OCI-LY1 (cell line): ENCODE measurements around the gene BLID.

Experiments
- H2AFZ ChIP-seq: fragments of 200-600 bp; sonication (generic), shearing (Covaris generic); 2 replicates; pipeline ENCODE4 v1.6.0; 2014; ENCODE audit warnings: antibody characterized with exemption, mild to moderate bottlenecking, low read length
- H3F3A ChIP-seq: fragments of 200-600 bp; sonication (generic), shearing (Covaris generic); 2 replicates; pipeline ENCODE4 v1.6.0; 2014; ENCODE audit warnings: mild to moderate bottlenecking, antibody characterized with exemption, low read length, moderate library complexity; ENCODE audit not compliant: insufficient read depth
- H3K27ac ChIP-seq: fragments of 200-600 bp; sonication (generic); 2 replicates; pipeline ENCODE4 v1.5.1; 2014; ENCODE audit warnings: low read length, mixed run types, mild to moderate bottlenecking, low read depth; ENCODE audit not compliant: poor library complexity, severe bottlenecking
- H3K27me3 ChIP-seq: fragments of 200-600 bp; sonication (generic); 2 replicates; pipeline ENCODE4 v1.6.0; 2014; ENCODE audit warnings: antibody characterized with exemption, mild to moderate bottlenecking, low read length, moderate library complexity; ENCODE audit not compliant: insufficient read depth
- H3K36me3 ChIP-seq: fragments of 200-600 bp; sonication (generic); 2 replicates; pipeline ENCODE4 v1.6.1; 2014; ENCODE audit warnings: mild to moderate bottlenecking, antibody characterized with exemption, low read length, moderate library complexity, mixed read lengths; ENCODE audit not compliant: insufficient read depth
- H3K4me1 ChIP-seq: fragments of 200-600 bp; sonication (generic); 2 replicates; pipeline ENCODE4 v1.5.1; 2014; ENCODE audit warnings: mild to moderate bottlenecking, low read length, moderate library complexity; ENCODE audit not compliant: insufficient read depth, severe bottlenecking
- H3K4me2 ChIP-seq: fragments of 200-600 bp; sonication (generic), shearing (Covaris generic); 2 replicates; pipeline ENCODE4 v1.6.1; 2014; ENCODE audit warnings: low read length
- H3K4me3 ChIP-seq: fragments of 200-600 bp; sonication (generic); 2 replicates; pipeline ENCODE4 v1.5.1; 2014; ENCODE audit warnings: low read length, low read depth, mild to moderate bottlenecking, mixed read lengths; ENCODE audit not compliant: poor library complexity, severe bottlenecking
- H3K79me2 ChIP-seq: fragments of 200-600 bp; shearing (Covaris generic); 2 replicates; pipeline ENCODE4 v1.6.1; 2016; ENCODE audit warnings: mixed run types, low read length, mixed read lengths; ENCODE audit not compliant: insufficient read depth
- H3K9ac ChIP-seq: fragments of 200-600 bp; sonication (generic), shearing (Covaris generic); 2 replicates; pipeline ENCODE4 v1.6.1; 2014; ENCODE audit warnings: mild to moderate bottlenecking, low read length, mixed read lengths
- H3K9me2 ChIP-seq: fragments of 200-600 bp; sonication (generic), shearing (Covaris generic); 2 replicates; pipeline ENCODE4 v1.6.1; 2014; ENCODE audit warnings: low read depth, mild to moderate bottlenecking, low read length, mixed read lengths
- H3K9me3 ChIP-seq: fragments of 200-600 bp; shearing (Covaris generic); 2 replicates; pipeline ENCODE4 v1.6.1; 2014; ENCODE audit warnings: low read length, mixed read lengths
- H4K20me1 ChIP-seq: fragments of 200-600 bp; sonication (generic), shearing (Covaris generic); 2 replicates; pipeline ENCODE4 v1.6.0; 2016; ENCODE audit warnings: mild to moderate bottlenecking, low read length; ENCODE audit not compliant: insufficient read depth
- CTCF ChIP-seq: fragments of 200-600 bp; sonication (generic), shearing (Covaris generic); IDR thresholded peaks from 2 replicates; pipeline ENCODE4 v1.5.1; 2017; ENCODE audit warnings: mild to moderate bottlenecking, antibody characterized with exemption, low read length, moderate library complexity, mixed read lengths
- EZH2 ChIP-seq: fragments of 200-600 bp; sonication (generic), shearing (Covaris generic); IDR thresholded peaks from 2 replicates; pipeline ENCODE4 v1.8.0; 2017; ENCODE audit warnings: borderline replicate concordance, mixed run types, mild to moderate bottlenecking, antibody characterized with exemption, low read length, moderate library complexity, mixed read lengths

Gene BLID

GRCh38 chr11:122155765-122156527 lies 39.9 kb upstream of the BLID start:
- Histone ChIP-seq H3K79me2 (no peaks in the 10 kb centered on the region), H3K9me3 (no peaks in the 10 kb centered on the region), H3K27ac (no peak overlapping the region), H2AFZ (no peak overlapping the region), H3K27me3 (no peaks in the 10 kb centered on the region), H3F3A (no peaks in the 10 kb centered on the region), H3K36me3 (no peaks in the 10 kb centered on the region), H3K4me3 (no peak overlapping the region), H4K20me1 (no peaks in the 10 kb centered on the region), H3K9ac (no peak overlapping the region), H3K9me2 (no peaks in the 10 kb centered on the region), H3K4me2 (no peak overlapping the region), H3K4me1 (no peaks in the 10 kb centered on the region)
- no peak for TF ChIP-seq CTCF
- no peak for TF ChIP-seq EZH2

- no peaks in the 10 kb centered on the region for H3K27me3 ChIP-seq
- H3K4me2 ChIP-seq, result no peak overlapping the region
- no peak overlapping the region for H2AFZ ChIP-seq
- no peaks in the 10 kb centered on the region for H3F3A ChIP-seq
- H3K9ac ChIP-seq, result no peak overlapping the region
- TF ChIP-seq CTCF, result no peak
- TF ChIP-seq EZH2, result no peak
- no peaks in the 10 kb centered on the region for H3K36me3 ChIP-seq
- H3K9me2 ChIP-seq, result no peaks in the 10 kb centered on the region
- no peak overlapping the region for H3K27ac ChIP-seq
- H3K79me2 ChIP-seq, result no peaks in the 10 kb centered on the region
- no peaks in the 10 kb centered on the region for H3K9me3 ChIP-seq
- H3K4me1 ChIP-seq, result no peaks in the 10 kb centered on the region
- H3K4me3 ChIP-seq, result no peak overlapping the region
- H4K20me1 ChIP-seq, result no peaks in the 10 kb centered on the region
These were observed 39.0 kb upstream of the BLID start for GRCh38 chr11:122154994-122155393.

- Histone ChIP-seq H3K27ac (no peak overlapping the region), H3F3A (no peaks in the 10 kb centered on the region), H3K4me2 (no peak overlapping the region), H3K4me3 (no peak overlapping the region), H3K9ac (no peak overlapping the region), H3K9me3 (no peaks in the 10 kb centered on the region), H3K36me3 (no peaks in the 10 kb centered on the region), H2AFZ (no peak overlapping the region), H3K4me1 (no peaks in the 10 kb centered on the region), H3K9me2 (no peaks in the 10 kb centered on the region), H3K27me3 (no peaks in the 10 kb centered on the region), H4K20me1 (no peaks in the 10 kb centered on the region), H3K79me2 (no peaks in the 10 kb centered on the region)
- TF ChIP-seq EZH2 (no peak), CTCF (no peak)
These were observed 38.2 kb upstream of the BLID start for GRCh38 chr11:122154227-122154626.
